HepG2 (cell line): Measurements from ENCODE around the gene HMMR. TPM values are rescaled to one million over a fixed set of nuclear protein-coding genes. Genes with fewer than 3 reads are reported as not detected.

ENCODE experiments used
- ATAC-seq: fragments of 200-7000 bp; cut with Tn5 transposase; 3 replicates; pipeline ENCODE4 v1.9.1; 2020; ENCODE audit warnings: mild to moderate bottlenecking, moderate library complexity
- BruUV-seq: library from RNA; stranded (reverse); fragments of 400-500 nt; replicated peaks from 2 replicates; lab custom pipeline; 2021; lab: Mats Ljungman, UMichigan
- CTCF ChIA-PET: fragments of 300-600 bp; formaldehyde crosslinking; extraction: SDS; loops from one replicate; lab custom pipeline; 2021; ENCODE audit warnings: low total read pairs, inconsistent platforms, low intra/inter-chr PET ratio; lab: Yijun Ruan, JAX
- POLR2A ChIA-PET: fragments of 350-600 bp; sonication (Branson Sonifier 250); formaldehyde crosslinking; loops from one replicate; lab custom pipeline; 2020; ENCODE audit warnings: antibody characterized with exemption, inconsistent platforms; lab: Yijun Ruan, JAX
- DNase-seq: peaks from one replicate; pipeline ENCODE4 v3.0.0-alpha.2; 2015; ENCODE audit warnings: low spot score
- FAIRE-seq: peaks from 3 replicates; lab custom pipeline; 2011; peaks lifted over from hg19 to GRCh38; lab: Jason Lieb, UNC
- H2AFZ ChIP-seq: one replicate; pipeline ENCODE4 v1.6.1; 2011; ENCODE audit warnings: low read length, inconsistent platforms
- H3K27ac ChIP-seq: fragments of 300-600 bp; 3 replicates; pipeline ENCODE4 v1.8.0; 2011; ENCODE audit warnings: mixed run types, mild to moderate bottlenecking, mixed read lengths, low read length, inconsistent platforms; ENCODE audit not compliant: insufficient read depth; ENCODE audit errors: extremely low read length
- H3K27me3 ChIP-seq, 2 experiments: fragments of 200-600 bp in 1 of 2; 2 replicates in 1 of 2; 3 replicates in 1 of 2; pipeline versions ENCODE4 v1.6.0 to v1.8.0; 2011; ENCODE audit warnings: low read length in 2 of 2, mild to moderate bottlenecking in 2 of 2, moderate library complexity in 2 of 2, inconsistent platforms in 1 of 2; ENCODE audit not compliant: insufficient read depth in 2 of 2, control insufficient read depth in 1 of 2
- H3K36me3 ChIP-seq, 2 experiments: fragments of 200-600 bp in 1 of 2; replicated peaks in 1 of 2; 2 replicates in 1 of 2; 3 replicates in 1 of 2; pipeline versions ENCODE4 v1.5.1 to v1.8.0; 2011; ENCODE audit warnings: low read length in 2 of 2, inconsistent platforms in 1 of 2; ENCODE audit not compliant: insufficient read depth in 2 of 2, control insufficient read depth in 1 of 2
- H3K4me1 ChIP-seq: 2 replicates; pipeline ENCODE4 v1.5.1; 2012; ENCODE audit warnings: low read length, inconsistent platforms; ENCODE audit not compliant: insufficient read depth
- H3K4me2 ChIP-seq: 2 replicates; pipeline ENCODE4 v1.6.0; 2011; ENCODE audit warnings: low read depth, low read length, inconsistent platforms
- H3K4me3 ChIP-seq, 3 experiments: fragments of 200-600 bp in 1 of 3; sonication (generic), shearing (Covaris generic) in 1 of 3; replicated peaks in 1 of 3; 2 replicates each; pipeline ENCODE4 v1.5.1; 2011 to 2016; ENCODE audit warnings: low read length in 3 of 3, inconsistent platforms in 2 of 3, low read depth in 2 of 3, mild to moderate bottlenecking in 2 of 3, control low read depth in 1 of 3, mixed read lengths in 1 of 3; ENCODE audit not compliant: insufficient read depth in 1 of 3
- H3K79me2 ChIP-seq: one replicate; pipeline ENCODE4 v1.6.1; 2011; ENCODE audit warnings: low read length, inconsistent platforms; ENCODE audit not compliant: insufficient read depth
- H3K9ac ChIP-seq: 2 replicates; pipeline ENCODE4 v1.6.0; 2011; ENCODE audit warnings: mild to moderate bottlenecking, low read depth, low read length, inconsistent platforms; ENCODE audit not compliant: insufficient read depth
- H3K9me3 ChIP-seq: 2 replicates; pipeline ENCODE4 v1.5.1; 2012; ENCODE audit warnings: mild to moderate bottlenecking, low read length
- H4K20me1 ChIP-seq: 2 replicates; pipeline ENCODE4 v1.6.0; 2011; ENCODE audit warnings: inconsistent platforms, mild to moderate bottlenecking, low read length, moderate library complexity; ENCODE audit not compliant: insufficient read depth
- CCAR2 ChIP-seq: fragments of 200-400 bp; formaldehyde crosslinking; optimal IDR thresholded peaks from 2 replicates; pipeline ENCODE3; 2018; ENCODE audit warnings: low read depth, mild to moderate bottlenecking, low read length, moderate library complexity
- CENPT ChIP-seq: sonication (generic); formaldehyde crosslinking; IDR thresholded peaks from 2 replicates; pipeline ENCODE4 v1.8.0; 2022; ENCODE audit warnings: low read depth, mild to moderate bottlenecking, moderate library complexity, missing genetic modification reagents
- ELF1 ChIP-seq: sonication (generic); formaldehyde crosslinking; IDR thresholded peaks from 2 replicates; pipeline ENCODE4 v1.4.0; 2020; ENCODE audit warnings: missing genetic modification reagents
- MTA1 ChIP-seq: sonication (generic); formaldehyde crosslinking; IDR thresholded peaks from 2 replicates; pipeline ENCODE4 v1.4.0; 2020; ENCODE audit warnings: missing genetic modification reagents, mild to moderate bottlenecking, borderline replicate concordance
- MYC ChIP-seq: sonication (generic); formaldehyde crosslinking; IDR thresholded peaks from 2 replicates; pipeline ENCODE4 v1.9.0; 2021; ENCODE audit warnings: missing genetic modification reagents, borderline replicate concordance
- POLR2A ChIP-seq, 2 experiments: IDR thresholded peaks; 2 replicates each; pipeline ENCODE4 v1.6.1; 2011; ENCODE audit warnings: low read depth in 2 of 2, low read length in 2 of 2, mild to moderate bottlenecking in 1 of 2, moderate library complexity in 1 of 2; ENCODE audit not compliant: insufficient read depth in 1 of 2
- RBAK ChIP-seq: sonication (generic); formaldehyde crosslinking; IDR thresholded peaks from 2 replicates; pipeline ENCODE4 v1.5.1; 2020; ENCODE audit warnings: mild to moderate bottlenecking, missing genetic modification reagents
- ZFYVE20 ChIP-seq: sonication (generic); formaldehyde crosslinking; IDR thresholded peaks from 2 replicates; pipeline ENCODE4 v1.8.0; 2023; ENCODE audit warnings: low read depth, mild to moderate bottlenecking, moderate library complexity, missing genetic modification reagents, borderline replicate concordance
- ZNF292 ChIP-seq: sonication (generic); formaldehyde crosslinking; IDR thresholded peaks from 2 replicates; pipeline ENCODE4 v1.8.1; 2022; ENCODE audit warnings: mild to moderate bottlenecking, low read depth, missing genetic modification reagents, borderline replicate concordance
- ZNF530 ChIP-seq: sonication (generic); formaldehyde crosslinking; IDR thresholded peaks from 2 replicates; pipeline ENCODE4 v1.5.0; 2020; ENCODE audit warnings: low read depth, mild to moderate bottlenecking, missing genetic modification reagents
- ZNF556 ChIP-seq: sonication (generic); formaldehyde crosslinking; IDR thresholded peaks from 2 replicates; pipeline ENCODE4 v1.4.0; 2020; ENCODE audit warnings: mild to moderate bottlenecking, missing genetic modification reagents, borderline replicate concordance
- ZNF644 ChIP-seq: IDR thresholded peaks from 2 replicates; pipeline ENCODE4 v1.6.1; 2016; ENCODE audit warnings: low read depth
- ZNF878 ChIP-seq: sonication (generic); formaldehyde crosslinking; IDR thresholded peaks from 2 replicates; pipeline ENCODE4 v1.8.1; 2023; ENCODE audit warnings: mild to moderate bottlenecking, missing genetic modification reagents, moderate library complexity
- WGBS: methylation state at CpG from one replicate; pipeline ENCODE4 v1.1.6; 2017; ENCODE audit warnings: low lambda C conversion rate; 5-methylcytosine and 5-hydroxymethylcytosine counted together
- in situ Hi-C: cut with HindIII; loops from 2 replicates; pipeline ENCODE4 v1.10.0; 2017; ENCODE audit warnings: low pct_unique_long_range_greater_than_20kb; ENCODE audit not compliant: extremely low pct_ligation_motif_present
- intact Hi-C: fragments of 100-400 bp; cut with micrococcal nuclease; formaldehyde crosslinking; loops from one replicate; pipeline ENCODE4 v1.10.0; 2022; ENCODE audit not compliant: unreplicated experiment
- polyA plus RNA-seq, 8 experiments: library from polyadenylated mRNA; depleted of rRNA in 3 of 8; stranded (reverse) in 7 of 8; unstranded in 1 of 8; fragments of >200 nt; fragmentation: Illumina TruSeq in 4 of 8; extraction: Trizol in 4 of 8; gene quantifications; 2 replicates each; pipeline versions ENCODE4 v1.2.1 to v1.2.3, GENCODE V29; 2011 to 2016; ENCODE audit warnings: low read depth in 4 of 8, missing spikeins in 1 of 8, mixed read lengths in 1 of 8; ENCODE audit not compliant: insufficient read depth in 1 of 8
- total RNA-seq, 5 experiments: library from RNA; depleted of rRNA; stranded (reverse); fragments of >200 nt; fragmentation: Illumina TruSeq; extraction: Trizol; gene quantifications; 2 replicates each; pipeline ENCODE4 v1.2.3, GENCODE V29; 2016; ENCODE audit warnings: low read depth in 1 of 5
- TF ChIP-seq, protein P1 (sequence below): sonication (generic); formaldehyde crosslinking; IDR thresholded peaks from 2 replicates; pipeline ENCODE4 v1.8.0; 2023; ENCODE audit warnings: mild to moderate bottlenecking, missing genetic modification reagents
- TF ChIP-seq, protein P2 (sequence below), 2 experiments: IDR thresholded peaks; 2 replicates each; pipeline ENCODE4 v1.6.1; 2011 to 2012; ENCODE audit warnings: low read length in 2 of 2, borderline replicate concordance in 1 of 2, low read depth in 1 of 2, mild to moderate bottlenecking in 1 of 2, moderate library complexity in 1 of 2

HMMR gene
- total and polyA plus RNA-seq, 2 of the 13 experiments (the other 11 are each of a cell fraction or from before 2014, with no cell fraction given), result 8.5 to 48.3 TPM

GRCh38 chr5:163463063-163463435 is 2.6 kb downstream of the HMMR start:
- Histone ChIP-seq H3K36me3 (peaks cover 2 to 9% of the 10 kb centered on the region in 2 experiments), H3K27me3 (peaks cover 0 to 4% of the 10 kb centered on the region in 2 experiments; a peak in 1 of 5 replicates), H3K9ac (no peak overlapping the region), H3K9me3 (no peaks in the 10 kb centered on the region), H3K27ac (no peak overlapping the region), H3K4me1 (peaks cover 20% of the 10 kb centered on the region)
- POLR2A ChIA-PET, result no interaction called here
- ATAC-seq, result no peak
- intact Hi-C loops, result no loop called here
- TF ChIP-seq, protein P1, sequence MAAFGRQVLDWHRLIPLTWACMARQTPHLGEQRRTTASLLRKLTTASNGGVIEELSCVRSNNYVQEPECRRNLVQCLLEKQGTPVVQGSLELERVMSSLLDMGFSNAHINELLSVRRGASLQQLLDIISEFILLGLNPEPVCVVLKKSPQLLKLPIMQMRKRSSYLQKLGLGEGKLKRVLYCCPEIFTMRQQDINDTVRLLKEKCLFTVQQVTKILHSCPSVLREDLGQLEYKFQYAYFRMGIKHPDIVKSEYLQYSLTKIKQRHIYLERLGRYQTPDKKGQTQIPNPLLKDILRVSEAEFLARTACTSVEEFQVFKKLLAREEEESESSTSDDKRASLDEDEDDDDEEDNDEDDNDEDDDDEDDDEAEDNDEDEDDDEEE (CRISPR knock-in tag), result no peak
- TF ChIP-seq ZFYVE20 (CRISPR knock-in tag) (no peak), ZNF530 (no peak), ZNF878 (no peak), CENPT (CRISPR knock-in tag) (no peak), RBAK (CRISPR knock-in tag) (no peak)
- TF ChIP-seq, all 625 proteins: peak for 0
- in situ Hi-C loops, result no loop called here
- H3K79me2 ChIP-seq, result peaks cover 53% of the 10 kb centered on the region
- no TSS peak for BruUV-seq
- H2AFZ ChIP-seq, result no peak overlapping the region
- H3K4me2 ChIP-seq, result peak overlapping the region; percentile 87
- H4K20me1 ChIP-seq, result no peaks in the 10 kb centered on the region
- H3K4me3 ChIP-seq, result no peak overlapping the region
- DNase-seq, result no peak
- CTCF ChIA-PET, result no interaction called here
- no peak for FAIRE-seq

DNA sequence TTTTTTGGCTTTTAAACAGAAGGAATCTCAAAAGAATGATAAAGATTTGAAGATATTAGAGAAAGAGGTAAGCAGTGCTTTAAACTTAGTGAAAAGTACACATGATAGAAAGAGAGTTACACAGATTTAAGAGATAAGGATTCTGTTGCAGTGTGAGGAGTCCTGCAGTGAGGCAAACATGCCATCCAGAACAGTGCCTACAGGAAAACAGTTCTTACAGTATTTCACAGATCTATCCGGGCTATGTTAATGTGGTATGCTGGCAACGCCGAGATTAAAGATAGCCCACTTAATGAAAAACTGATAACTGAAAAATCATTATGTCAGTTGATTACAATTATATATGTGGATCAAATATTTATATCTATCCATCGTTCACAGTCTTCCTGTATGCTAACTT is 7.2 kb downstream of the HMMR start:
- H3K79me2 ChIP-seq, result peaks cover 19% of the 10 kb centered on the region
- peaks cover 8% of the 10 kb centered on the region for H3K4me1 ChIP-seq
- POLR2A ChIA-PET, result interaction anchor here (1.7 kb wide), 1 partner anchor 8 kb away, joined by 7 read pairs; the partner anchor contains the start of genes HMMR and NUDCD2
- no peak for ATAC-seq
- intact Hi-C loops (no loop called here), in situ Hi-C loops (no loop called here)
- H3K27me3 ChIP-seq, result no peaks in the 10 kb centered on the region
- WGBS, result 98% methylated on average over 4 of the region's 4 CpGs
- no peak overlapping the region for H2AFZ ChIP-seq
- no peak overlapping the region for H3K4me2 ChIP-seq
- CTCF ChIA-PET, result no interaction called here
- no peak for FAIRE-seq
- no peak for DNase-seq
- BruUV-seq, result no TSS peak
- no peak overlapping the region for H3K27ac ChIP-seq
- no peaks in the 10 kb centered on the region for H3K9me3 ChIP-seq
- H3K4me3 ChIP-seq, result no peak overlapping the region
- TF ChIP-seq MTA1 (CRISPR knock-in tag) (no peak), ZNF292 (CRISPR knock-in tag) (no peak), ZNF644 (CRISPR knock-in tag) (no peak), ZNF556 (CRISPR knock-in tag) (no peak), CCAR2 (no peak), ELF1 (CRISPR knock-in tag) (no peak), MYC (CRISPR knock-in tag) (no peak), POLR2A (IDR thresholded peaks at IDR 0.05; ENCODE audit: insufficient read depth in 1 of 2, low read depth in 2 of 2, low read length in 2 of 2) (no peak)
- TF ChIP-seq, protein P2, sequence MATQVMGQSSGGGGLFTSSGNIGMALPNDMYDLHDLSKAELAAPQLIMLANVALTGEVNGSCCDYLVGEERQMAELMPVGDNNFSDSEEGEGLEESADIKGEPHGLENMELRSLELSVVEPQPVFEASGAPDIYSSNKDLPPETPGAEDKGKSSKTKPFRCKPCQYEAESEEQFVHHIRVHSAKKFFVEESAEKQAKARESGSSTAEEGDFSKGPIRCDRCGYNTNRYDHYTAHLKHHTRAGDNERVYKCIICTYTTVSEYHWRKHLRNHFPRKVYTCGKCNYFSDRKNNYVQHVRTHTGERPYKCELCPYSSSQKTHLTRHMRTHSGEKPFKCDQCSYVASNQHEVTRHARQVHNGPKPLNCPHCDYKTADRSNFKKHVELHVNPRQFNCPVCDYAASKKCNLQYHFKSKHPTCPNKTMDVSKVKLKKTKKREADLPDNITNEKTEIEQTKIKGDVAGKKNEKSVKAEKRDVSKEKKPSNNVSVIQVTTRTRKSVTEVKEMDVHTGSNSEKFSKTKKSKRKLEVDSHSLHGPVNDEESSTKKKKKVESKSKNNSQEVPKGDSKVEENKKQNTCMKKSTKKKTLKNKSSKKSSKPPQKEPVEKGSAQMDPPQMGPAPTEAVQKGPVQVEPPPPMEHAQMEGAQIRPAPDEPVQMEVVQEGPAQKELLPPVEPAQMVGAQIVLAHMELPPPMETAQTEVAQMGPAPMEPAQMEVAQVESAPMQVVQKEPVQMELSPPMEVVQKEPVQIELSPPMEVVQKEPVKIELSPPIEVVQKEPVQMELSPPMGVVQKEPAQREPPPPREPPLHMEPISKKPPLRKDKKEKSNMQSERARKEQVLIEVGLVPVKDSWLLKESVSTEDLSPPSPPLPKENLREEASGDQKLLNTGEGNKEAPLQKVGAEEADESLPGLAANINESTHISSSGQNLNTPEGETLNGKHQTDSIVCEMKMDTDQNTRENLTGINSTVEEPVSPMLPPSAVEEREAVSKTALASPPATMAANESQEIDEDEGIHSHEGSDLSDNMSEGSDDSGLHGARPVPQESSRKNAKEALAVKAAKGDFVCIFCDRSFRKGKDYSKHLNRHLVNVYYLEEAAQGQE (IDR thresholded peaks at IDR 0.05; ENCODE audit: borderline replicate concordance in 1 of 2, low read depth in 1 of 2, low read length in 2 of 2), result no peak
- TF ChIP-seq, all 625 proteins: peak for 0
- Histone ChIP-seq H3K36me3 (peaks cover 8 to 43% of the 10 kb centered on the region in 2 experiments), H4K20me1 (no peaks in the 10 kb centered on the region), H3K9ac (no peak overlapping the region)
